Renal cortex interstitium (tissue), 11 donors: ENCODE data around the gene ABCC9. TPM values are rescaled to one million over a fixed set of nuclear protein-coding genes. Genes with fewer than 3 reads are reported as not detected.
A peak's percentile ranks its signal among the peaks of the same experiment; 100 is the strongest.

Source experiments
- DNase-seq, 11 donors: peaks; one replicate each; pipeline ENCODE4 v3.0.0-alpha.2; 2013; ENCODE audit warnings: low read depth in 9 of 11, low spot score in 4 of 11; ENCODE audit errors: extremely low read depth in 1 of 11
- polyA plus RNA-seq, 3 donors: library from polyadenylated mRNA; unstranded; fragments of 120-200 nt; gene quantifications; one replicate each; pipeline ENCODE4 v1.2.1, GENCODE V29; 2013; ENCODE audit not compliant: insufficient read length in 3 of 3

ABCC9 gene
- polyA plus RNA-seq, 3 donors, result 24.5 to 28.2 (median 25.3) TPM

DNA sequence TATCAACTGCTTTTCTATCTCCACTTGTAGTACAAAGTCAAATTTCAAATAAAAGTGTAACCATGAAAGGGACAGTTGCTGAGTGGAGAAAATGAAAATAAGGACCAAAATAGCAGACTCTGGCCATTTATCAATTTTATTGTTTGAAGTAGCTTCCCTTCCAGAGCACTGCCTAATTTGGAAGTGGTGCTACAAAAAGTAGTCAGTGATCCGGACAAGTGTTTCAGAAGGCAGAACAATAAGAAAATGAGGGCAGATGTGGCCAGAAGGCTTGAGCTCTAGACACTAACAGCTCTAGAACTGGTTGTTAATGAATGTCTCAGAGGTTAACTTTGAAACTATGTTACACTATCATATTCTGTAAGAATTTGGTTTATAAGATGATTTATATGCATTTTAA lies 48.9 kb downstream of the ABCC9 start:
- no peak for DNase-seq

- DNase-seq, result no peak
Measured at GRCh38 chr12:21891751-21892217, 49.4 kb downstream of the ABCC9 start.

- DNase-seq, result no peak
Measured at GRCh38 chr12:21888276-21888863, 52.9 kb downstream of the ABCC9 start.

DNA sequence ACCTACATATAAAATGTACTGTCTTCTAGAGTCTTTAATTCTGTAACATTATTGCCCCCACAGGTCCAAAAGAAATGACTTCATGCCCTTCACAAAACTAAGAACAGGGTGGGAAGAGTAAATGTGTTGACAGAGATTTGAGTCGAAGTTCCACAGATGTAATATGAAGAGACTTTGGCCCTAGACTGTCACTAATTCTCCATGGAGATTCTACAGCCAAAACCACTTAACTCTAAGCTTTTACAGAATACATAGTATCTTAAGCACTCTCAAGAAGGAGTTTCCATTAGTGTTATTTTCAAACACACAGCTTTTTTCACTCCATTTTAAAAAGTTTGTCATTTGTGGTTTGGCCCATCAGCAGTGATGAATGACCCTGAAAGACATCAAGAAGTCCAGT lies 56.3 kb downstream of the ABCC9 start:
- no peak for DNase-seq

DNA sequence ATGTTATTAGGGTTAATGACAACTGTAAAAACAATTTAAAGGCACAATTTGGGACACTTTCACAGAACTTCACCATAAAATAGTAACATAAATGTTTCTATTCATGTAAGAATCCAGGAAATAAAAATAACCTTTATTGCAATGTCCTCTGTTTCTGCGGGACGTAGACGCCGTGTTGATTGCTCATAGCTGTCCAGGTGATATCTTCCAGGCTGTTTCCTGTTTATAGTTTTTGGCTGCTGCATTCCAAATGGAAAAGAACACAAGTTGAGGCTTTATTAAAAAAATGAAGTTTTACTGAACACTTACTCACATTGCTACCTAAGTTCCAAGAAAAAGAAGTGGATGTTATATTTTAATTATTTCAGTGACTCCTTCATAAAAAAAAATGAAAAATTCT lies 58.6 kb downstream of the ABCC9 start:
- DNase-seq, result no peak

GRCh38 chr12:21881965-21882364 lies 59.3 kb downstream of the ABCC9 start:
- no peak for DNase-seq

GRCh38 chr12:21879312-21879711 lies 61.9 kb downstream of the ABCC9 start:
- DNase-seq, result no peak

- DNase-seq, result no peak
Measured at GRCh38 chr12:21877293-21877982, 63.8 kb downstream of the ABCC9 start.

DNA sequence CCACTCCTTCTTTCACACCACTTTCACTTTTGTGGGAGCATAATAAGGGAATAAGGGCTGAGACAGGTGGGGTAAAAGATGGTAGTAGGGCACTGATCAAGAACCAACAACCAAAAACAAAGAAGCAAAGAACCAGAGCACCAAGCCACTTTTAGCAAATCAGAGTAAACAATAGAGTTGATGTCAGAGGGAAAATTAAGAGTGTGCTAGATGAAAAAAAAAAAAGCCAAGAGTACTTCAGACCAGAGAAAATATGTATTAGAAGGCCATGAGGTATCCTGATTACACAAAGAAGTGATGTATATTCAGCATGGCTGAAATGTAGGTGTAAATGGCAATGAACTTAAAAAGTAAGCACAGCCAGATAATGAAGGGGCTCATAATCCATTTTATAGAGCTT lies 75.4 kb downstream of the ABCC9 start:
- no peak for DNase-seq

DNA sequence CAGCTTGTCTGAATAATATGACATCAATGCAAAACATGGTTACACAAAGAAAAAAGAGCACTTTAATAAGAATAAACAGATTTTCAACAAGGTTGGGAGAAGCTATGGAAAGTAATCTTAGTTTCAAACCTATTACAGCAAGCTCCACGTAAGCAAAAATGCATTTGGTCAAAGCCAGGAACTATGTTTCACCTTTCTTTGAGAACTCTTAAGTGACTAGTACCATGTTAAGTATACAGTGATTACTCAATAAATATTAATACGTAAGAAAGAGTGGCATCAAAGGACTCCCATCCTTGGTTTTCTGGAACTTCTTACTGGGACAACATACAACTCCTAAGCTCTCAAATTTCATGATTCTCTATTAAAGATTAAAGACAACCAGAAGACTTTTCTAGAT lies 80.7 kb downstream of the ABCC9 start:
- DNase-seq, result no peak

- no peak for DNase-seq
Measured at GRCh38 chr12:21860128-21860527, 81.1 kb downstream of the ABCC9 start.

- DNase-seq, result no peak
Measured at GRCh38 chr12:21852251-21852650, 89.0 kb downstream of the ABCC9 start.

DNA sequence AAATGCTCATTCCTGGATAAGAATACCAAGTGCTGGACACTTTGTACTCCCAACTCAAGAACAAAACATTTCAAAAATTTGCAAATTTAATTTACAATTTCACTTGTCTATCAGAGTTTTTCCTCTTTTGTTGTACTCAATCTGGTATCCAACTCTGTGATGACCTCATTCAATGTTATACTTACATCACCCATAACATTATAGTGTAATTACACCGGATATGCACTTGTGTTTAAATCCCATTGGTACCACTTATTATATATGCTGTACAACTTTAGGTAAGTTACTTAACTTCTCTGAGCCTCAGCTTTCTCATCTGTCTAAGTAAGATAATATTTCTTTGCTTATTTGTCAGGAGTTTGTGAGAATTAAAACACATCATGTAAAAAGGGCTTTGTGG lies 90.1 kb downstream of the ABCC9 start:
- DNase-seq, result no peak

DNA sequence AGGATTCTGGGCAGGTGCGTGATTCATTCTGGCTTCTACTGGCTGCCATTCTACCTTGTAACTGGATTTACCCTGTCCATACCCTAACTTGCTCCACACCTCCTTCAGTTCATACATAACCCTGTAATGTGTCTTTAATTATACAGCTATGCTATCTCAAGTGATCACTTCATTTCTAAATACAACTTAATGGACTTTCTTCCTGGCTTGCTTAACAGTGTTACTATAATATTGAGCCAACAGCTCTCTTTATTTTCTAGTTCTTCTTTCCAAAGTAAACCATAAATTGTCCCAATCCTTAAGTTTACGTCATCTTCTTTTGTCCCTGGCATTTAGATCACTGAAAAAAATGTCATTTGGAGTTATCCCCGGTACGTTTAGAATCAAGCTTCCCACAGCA lies 90.8 kb downstream of the ABCC9 start:
- no peak for DNase-seq

DNA sequence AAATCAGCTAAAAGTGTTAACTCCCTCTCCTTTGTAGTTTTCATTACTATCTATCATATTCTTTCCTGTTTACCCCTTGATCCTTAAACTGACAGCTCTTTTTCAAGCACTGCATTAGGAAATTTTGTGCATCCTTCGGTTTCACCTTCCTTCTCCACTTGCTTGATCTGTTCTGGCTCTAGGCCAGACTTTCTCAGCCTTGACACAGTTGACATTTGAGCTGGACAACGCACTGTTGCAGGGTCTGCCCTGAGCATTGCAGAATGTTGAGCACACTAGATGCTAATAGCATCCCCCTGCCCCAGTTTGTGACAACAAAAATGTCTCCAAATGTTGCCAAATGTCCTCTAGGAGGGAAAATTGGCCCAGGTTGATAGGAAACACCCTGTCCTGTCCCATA lies 91.3 kb downstream of the ABCC9 start:
- DNase-seq, result peak in 6 of 11 donors; percentile 13 to 45 (median 32)

GRCh38 chr12:21848192-21848591 lies 93.0 kb downstream of the ABCC9 start:
- no peak for DNase-seq

DNA sequence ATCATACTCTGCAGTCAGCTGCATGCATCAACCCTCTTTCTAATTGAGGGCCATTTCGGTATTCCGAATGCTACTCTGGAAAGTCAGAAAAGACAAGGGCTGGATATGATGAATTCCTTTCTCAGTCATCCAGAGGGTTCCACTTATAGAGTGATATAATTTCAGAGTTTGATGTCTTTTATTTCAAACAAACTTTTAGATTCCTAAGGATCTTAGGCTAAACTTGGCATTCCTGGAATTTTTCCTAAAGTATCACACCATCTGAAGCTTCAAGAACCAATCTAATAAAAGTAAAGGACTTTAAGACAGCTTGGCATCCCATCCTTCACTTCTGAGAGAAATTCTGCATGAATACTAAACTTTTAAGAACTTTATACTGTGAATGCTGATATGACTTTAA lies 97.4 kb downstream of the ABCC9 start:
- no peak for DNase-seq

- DNase-seq, result no peak
Measured at GRCh38 chr12:21839776-21840175, 101.5 kb downstream of the ABCC9 start.

DNA sequence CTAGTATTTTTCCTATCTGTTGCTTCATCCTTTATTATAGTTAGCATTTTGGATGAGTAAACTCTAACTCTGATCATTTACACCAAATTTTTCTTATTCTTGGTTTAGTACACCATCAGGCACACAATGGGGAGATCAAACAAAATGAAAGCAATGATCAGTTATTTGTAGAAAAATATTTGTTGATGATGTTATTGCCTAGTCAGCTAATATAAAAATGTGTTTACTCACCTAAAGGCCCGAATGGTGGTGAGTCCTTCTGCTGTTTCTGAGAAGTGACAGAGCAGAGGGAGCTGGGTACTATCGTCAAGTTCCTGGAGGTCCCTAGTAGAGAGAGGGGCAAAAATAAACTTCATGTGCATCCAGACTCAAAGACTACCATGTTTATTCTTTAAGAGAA lies 103.4 kb downstream of the ABCC9 start:
- DNase-seq, result no peak

DNA sequence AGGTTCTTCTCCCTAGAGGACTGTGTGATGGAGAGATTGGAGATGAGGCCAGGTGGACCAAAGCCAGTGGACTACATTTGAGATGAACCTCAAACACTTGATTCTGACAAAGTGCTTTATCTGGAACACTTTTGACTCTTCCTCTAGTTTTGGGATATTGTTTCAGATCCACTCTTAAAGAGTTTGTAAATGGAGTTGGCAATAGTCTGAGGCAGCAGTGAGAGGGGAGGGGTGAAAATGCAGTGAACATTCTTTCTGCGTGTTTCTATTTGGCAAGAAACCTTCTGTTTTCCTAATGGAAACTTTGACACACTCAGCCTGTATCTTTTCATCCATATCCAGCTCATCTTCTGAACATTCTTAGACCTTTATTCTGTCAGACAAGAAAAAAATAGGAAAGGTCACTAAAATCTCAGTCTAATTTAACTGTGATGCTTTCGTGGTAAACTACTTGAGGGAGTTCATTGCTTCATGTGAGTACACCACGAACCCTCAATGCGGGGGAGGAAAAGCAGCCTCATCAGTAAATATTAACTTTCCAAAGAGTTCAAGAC lies 109.4 kb downstream of the ABCC9 start:
- DNase-seq, result peak in 2 of 11 donors; percentile 34 to 40

DNA sequence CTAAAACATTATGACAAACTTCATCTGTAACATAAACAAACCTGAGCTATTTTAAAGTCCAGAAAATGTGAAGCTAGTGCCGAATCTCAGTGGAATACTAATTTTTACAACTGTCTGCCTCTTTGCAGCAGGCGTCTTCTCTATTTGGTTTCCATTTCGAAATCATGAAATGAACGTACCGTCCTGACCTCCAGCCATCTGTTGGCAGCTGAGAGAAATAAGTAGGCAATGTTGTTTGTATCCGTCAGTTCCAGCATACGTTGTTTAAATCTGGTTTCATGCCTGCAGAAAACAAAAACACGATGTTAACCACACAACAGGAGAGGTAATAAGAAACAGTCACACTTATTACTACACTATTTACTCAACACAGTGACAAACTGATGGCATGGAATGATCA lies 112.4 kb downstream of the ABCC9 start:
- DNase-seq, result no peak
